HG02798 (cell line): ENCODE measurements around the gene POU4F2.
"Not testable (repeated sequence)": the region's sequence is repeated elsewhere in the genome, so short reads cannot be mapped to it uniquely, and the experiment has no call there.

Experiments
- ATAC-seq: cut with Tn5 transposase; IDR thresholded peaks from one replicate; pipeline ENCODE4 v1.9.1; 2021; ENCODE audit warnings: mild to moderate bottlenecking; ENCODE audit not compliant: unreplicated experiment, poor library complexity

Gene POU4F2

DNA sequence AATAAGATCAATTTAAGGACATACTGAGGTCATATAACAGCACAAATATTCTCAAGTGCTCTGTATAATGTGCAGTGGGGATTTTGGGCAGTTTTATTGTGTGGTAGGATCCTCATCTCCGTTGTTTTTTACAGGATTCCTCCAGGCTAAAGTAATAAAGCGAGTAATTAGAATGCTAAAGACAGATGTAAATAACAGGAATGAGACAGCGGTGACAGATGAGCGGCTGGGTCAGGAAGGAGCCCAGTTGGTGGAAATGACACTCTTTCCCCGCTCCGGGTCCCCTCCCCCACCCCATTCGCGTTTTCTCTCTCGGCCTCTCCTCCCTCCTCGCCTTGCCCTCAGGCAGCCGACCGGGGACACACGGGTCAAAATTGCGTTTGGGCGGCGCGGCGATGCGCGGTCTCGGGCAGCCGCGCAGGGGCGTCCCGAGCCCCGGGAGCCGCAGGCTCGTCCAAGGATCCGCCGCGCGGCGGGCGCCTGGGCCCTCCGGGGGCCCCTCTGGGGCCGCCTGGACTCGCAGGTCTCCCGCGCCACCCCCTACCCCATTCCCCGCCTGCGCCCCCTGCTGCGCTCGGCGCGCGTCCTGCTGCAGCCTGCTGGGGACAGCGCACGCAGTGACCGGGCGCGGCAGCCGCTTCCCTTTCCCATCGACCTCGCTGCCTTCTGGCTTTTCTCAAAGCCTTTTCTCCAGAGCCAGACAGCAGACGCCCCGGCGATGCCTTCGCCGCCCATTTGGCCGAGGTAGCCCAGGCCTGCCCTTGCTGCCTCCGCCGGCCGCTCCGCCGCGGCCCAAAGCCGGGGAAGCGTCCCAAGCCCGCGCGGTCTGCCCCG, 16.2 kb downstream of the POU4F2 start:
- no peak for ATAC-seq

GRCh38 chr4:146655521-146655856, 16.8 kb downstream of the POU4F2 start:
- ATAC-seq: no peak

- no peak for ATAC-seq
These were observed 22.7 kb downstream of the POU4F2 start for GRCh38 chr4:146661367-146661766.

GRCh38 chr4:146663968-146664311, 25.2 kb downstream of the POU4F2 start:
- ATAC-seq: not testable (repeated sequence)

DNA sequence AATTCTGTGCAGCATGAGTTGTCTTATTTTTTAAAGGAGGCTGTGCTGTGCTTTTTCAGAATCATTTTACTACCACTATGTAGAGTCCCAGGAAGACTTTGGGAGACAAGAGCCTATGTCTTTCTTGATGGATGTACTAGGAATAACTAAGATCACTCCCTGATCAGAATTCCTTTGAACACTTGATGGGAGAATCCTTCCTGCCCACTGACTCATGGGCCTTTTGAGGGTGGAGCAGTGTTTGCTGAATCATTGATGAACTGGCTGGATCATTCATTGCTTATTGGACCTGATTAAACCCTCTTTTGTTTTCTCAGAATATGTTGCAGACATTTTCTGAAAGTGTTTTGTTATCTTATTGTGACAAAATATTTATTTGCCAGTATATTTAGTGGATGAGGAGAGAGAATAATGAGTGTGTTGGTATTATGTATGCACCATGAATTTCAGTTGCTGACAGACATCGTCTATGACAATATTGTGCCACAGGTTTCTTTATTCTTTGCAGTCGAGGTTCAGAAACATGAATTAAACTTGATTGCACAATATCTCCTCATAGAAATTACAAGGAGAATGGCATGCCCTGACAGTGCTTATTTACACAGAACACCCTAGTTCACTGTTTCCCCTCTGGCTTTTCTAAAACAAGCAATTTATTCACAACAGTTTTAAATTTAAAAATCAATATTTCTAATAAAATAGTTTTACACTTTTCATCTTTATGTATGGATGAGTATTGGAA, 36.3 kb downstream of the POU4F2 start:
- no peak for ATAC-seq
